SU-DHL-6 (cell line): ENCODE measurements around the gene IL17RC.

Experiments
- H2AFZ ChIP-seq: fragments of 200-600 bp; sonication (generic); 2 replicates; pipeline ENCODE4 v1.6.1; 2014; ENCODE audit warnings: low read depth, mild to moderate bottlenecking, moderate library complexity, mixed read lengths, antibody characterized with exemption, low read length; ENCODE audit not compliant: severe bottlenecking
- H3F3A ChIP-seq: fragments of 200-600 bp; shearing (Covaris generic); 2 replicates; pipeline ENCODE4 v1.6.0; 2016; ENCODE audit warnings: antibody characterized with exemption, mild to moderate bottlenecking; ENCODE audit not compliant: insufficient read depth
- H3K27ac ChIP-seq: fragments of 200-600 bp; sonication (generic); 2 replicates; pipeline ENCODE4 v1.5.1; 2016; ENCODE audit warnings: low read depth, mild to moderate bottlenecking, low read length, moderate library complexity, mixed read lengths
- H3K27me3 ChIP-seq: fragments of 200-600 bp; sonication (generic), shearing (Covaris generic); 2 replicates; pipeline ENCODE4 v1.6.0; 2014; ENCODE audit warnings: mild to moderate bottlenecking, low read length
- H3K36me3 ChIP-seq: fragments of 200-600 bp; sonication (generic); 2 replicates; pipeline ENCODE4 v1.6.1; 2014; ENCODE audit warnings: mild to moderate bottlenecking, low read length, mixed read lengths
- H3K4me2 ChIP-seq: fragments of 300-600, 200-600 bp; shearing (Covaris generic), sonication (generic); 2 replicates; pipeline ENCODE4 v1.6.0; 2014; ENCODE audit warnings: low read length, low read depth, mild to moderate bottlenecking; ENCODE audit not compliant: poor library complexity, severe bottlenecking
- H3K4me3 ChIP-seq: fragments of 200-600 bp; sonication (generic); 2 replicates; pipeline ENCODE4 v1.5.1; 2014; ENCODE audit warnings: antibody characterized with exemption, low read length, mild to moderate bottlenecking, mixed read lengths; ENCODE audit not compliant: insufficient read depth, poor library complexity, severe bottlenecking
- H3K79me2 ChIP-seq: fragments of 200-600 bp; sonication (generic); 2 replicates; pipeline ENCODE4 v1.6.1; 2014; ENCODE audit warnings: mild to moderate bottlenecking, low read length, moderate library complexity; ENCODE audit not compliant: insufficient read depth
- H3K9ac ChIP-seq: fragments of 200-600 bp; sonication (generic); 2 replicates; pipeline ENCODE4 v1.7.0; 2014; ENCODE audit warnings: mild to moderate bottlenecking, low read length
- H3K9me2 ChIP-seq: fragments of 200-600 bp; sonication (generic); replicated peaks from 2 replicates; pipeline ENCODE4 v1.6.1; 2014; ENCODE audit warnings: low read length; ENCODE audit not compliant: insufficient read depth
- H3K9me3 ChIP-seq: fragments of 200-600 bp; sonication (generic); 2 replicates; pipeline ENCODE4 v1.6.1; 2014; ENCODE audit warnings: low read length, mixed read lengths; ENCODE audit not compliant: insufficient read depth
- H4K20me1 ChIP-seq: fragments of 200-600 bp; sonication (generic); 2 replicates; pipeline ENCODE4 v1.6.1; 2014; ENCODE audit warnings: low read depth, mild to moderate bottlenecking, antibody characterized with exemption, low read length, moderate library complexity, mixed read lengths
- EZH2phosphoT487 ChIP-seq: fragments of 200-600 bp; sonication (generic), shearing (Covaris generic); conservative IDR thresholded peaks from 2 replicates; pipeline ENCODE4 v1.6.1; 2018; ENCODE audit warnings: mild to moderate bottlenecking, antibody characterized with exemption, low read length, moderate library complexity, mixed read lengths
- TF ChIP-seq, protein P1 (sequence below): fragments of 200-600 bp; sonication (generic); IDR thresholded peaks from one replicate; pipeline ENCODE4 v1.5.1; 2017; ENCODE audit warnings: antibody characterized with exemption, mild to moderate bottlenecking, low read length, moderate library complexity; ENCODE audit not compliant: insufficient read depth, poor library complexity, severe bottlenecking

Gene IL17RC

GRCh38 chr3:9902372-9903237 is 14.3 kb upstream of the IL17RC start, which contains the start of gene IL17RE:
Gene IL17RE, plus strand, starts transcription at chr3:9902848. Its CDS starts 85 bp downstream, at chr3:9902933.
- Histone ChIP-seq H2AFZ (no peak within 1 kb of the TSS), H3K9ac (no peak within 1 kb of the TSS), H3K36me3 (no peaks in the 10 kb centered on the region), H3K79me2 (no peaks in the 10 kb centered on the region), H3K9me2 (no peaks in the 10 kb centered on the region), H3K4me3 (no peak within 1 kb of the TSS), H3K4me2 (no peak within 1 kb of the TSS), H3F3A (no peaks in the 10 kb centered on the region), H3K27ac (no peak within 1 kb of the TSS), H4K20me1 (no peaks in the 10 kb centered on the region), H3K27me3 (no peaks in the 10 kb centered on the region), H3K9me3 (no peaks in the 10 kb centered on the region)
- TF ChIP-seq, protein P1, sequence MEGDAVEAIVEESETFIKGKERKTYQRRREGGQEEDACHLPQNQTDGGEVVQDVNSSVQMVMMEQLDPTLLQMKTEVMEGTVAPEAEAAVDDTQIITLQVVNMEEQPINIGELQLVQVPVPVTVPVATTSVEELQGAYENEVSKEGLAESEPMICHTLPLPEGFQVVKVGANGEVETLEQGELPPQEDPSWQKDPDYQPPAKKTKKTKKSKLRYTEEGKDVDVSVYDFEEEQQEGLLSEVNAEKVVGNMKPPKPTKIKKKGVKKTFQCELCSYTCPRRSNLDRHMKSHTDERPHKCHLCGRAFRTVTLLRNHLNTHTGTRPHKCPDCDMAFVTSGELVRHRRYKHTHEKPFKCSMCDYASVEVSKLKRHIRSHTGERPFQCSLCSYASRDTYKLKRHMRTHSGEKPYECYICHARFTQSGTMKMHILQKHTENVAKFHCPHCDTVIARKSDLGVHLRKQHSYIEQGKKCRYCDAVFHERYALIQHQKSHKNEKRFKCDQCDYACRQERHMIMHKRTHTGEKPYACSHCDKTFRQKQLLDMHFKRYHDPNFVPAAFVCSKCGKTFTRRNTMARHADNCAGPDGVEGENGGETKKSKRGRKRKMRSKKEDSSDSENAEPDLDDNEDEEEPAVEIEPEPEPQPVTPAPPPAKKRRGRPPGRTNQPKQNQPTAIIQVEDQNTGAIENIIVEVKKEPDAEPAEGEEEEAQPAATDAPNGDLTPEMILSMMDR: no peak
- no peak for TF ChIP-seq EZH2phosphoT487

- H3K27me3 ChIP-seq: no peaks in the 10 kb centered on the region
- H4K20me1 ChIP-seq: no peaks in the 10 kb centered on the region
- no peak overlapping the region for H3K27ac ChIP-seq
- TF ChIP-seq EZH2phosphoT487: no peak
- TF ChIP-seq, protein P1: no peak
- no peak overlapping the region for H3K4me2 ChIP-seq
- no peaks in the 10 kb centered on the region for H3K36me3 ChIP-seq
- H3K79me2 ChIP-seq: no peaks in the 10 kb centered on the region
- no peaks in the 10 kb centered on the region for H3K9me3 ChIP-seq
- H3F3A ChIP-seq: no peaks in the 10 kb centered on the region
- H3K4me3 ChIP-seq: no peak overlapping the region
- H3K9ac ChIP-seq: no peak overlapping the region
- no peak overlapping the region for H2AFZ ChIP-seq
- no peaks in the 10 kb centered on the region for H3K9me2 ChIP-seq
Observed at GRCh38 chr3:9903238-9903624, 13.7 kb upstream of the IL17RC start.

DNA sequence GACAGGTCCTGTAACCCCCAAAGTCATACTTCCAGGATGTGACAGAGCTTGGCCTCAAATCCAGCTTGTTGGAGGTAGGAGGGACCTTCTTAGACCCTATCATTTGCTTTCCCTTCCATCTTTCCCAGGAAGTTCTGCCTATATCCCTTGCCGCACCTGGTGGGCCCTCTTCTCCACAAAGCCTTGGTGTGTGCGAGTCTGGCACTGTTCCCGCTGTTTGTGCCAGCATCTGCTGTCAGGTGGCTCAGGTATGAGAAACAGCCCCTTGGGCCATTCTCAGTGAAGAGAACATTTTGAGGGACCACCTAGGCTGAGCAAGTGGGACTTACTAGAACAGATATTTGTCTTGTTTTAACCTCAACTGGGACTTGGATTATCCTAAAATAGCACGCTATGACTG is 13.0 kb upstream of the IL17RC start:
- Histone ChIP-seq H3K79me2 (no peaks in the 10 kb centered on the region), H2AFZ (no peak overlapping the region), H3K27me3 (no peaks in the 10 kb centered on the region), H3K27ac (no peak overlapping the region), H3K36me3 (no peaks in the 10 kb centered on the region), H3F3A (no peaks in the 10 kb centered on the region), H4K20me1 (no peaks in the 10 kb centered on the region), H3K4me2 (no peak overlapping the region), H3K4me3 (no peak overlapping the region), H3K9me2 (no peaks in the 10 kb centered on the region), H3K9me3 (no peaks in the 10 kb centered on the region), H3K9ac (no peak overlapping the region)
- TF ChIP-seq, protein P1: no peak
- TF ChIP-seq EZH2phosphoT487: no peak
